Measurements from ENCODE around the gene RELT.

Gene RELT

DNA sequence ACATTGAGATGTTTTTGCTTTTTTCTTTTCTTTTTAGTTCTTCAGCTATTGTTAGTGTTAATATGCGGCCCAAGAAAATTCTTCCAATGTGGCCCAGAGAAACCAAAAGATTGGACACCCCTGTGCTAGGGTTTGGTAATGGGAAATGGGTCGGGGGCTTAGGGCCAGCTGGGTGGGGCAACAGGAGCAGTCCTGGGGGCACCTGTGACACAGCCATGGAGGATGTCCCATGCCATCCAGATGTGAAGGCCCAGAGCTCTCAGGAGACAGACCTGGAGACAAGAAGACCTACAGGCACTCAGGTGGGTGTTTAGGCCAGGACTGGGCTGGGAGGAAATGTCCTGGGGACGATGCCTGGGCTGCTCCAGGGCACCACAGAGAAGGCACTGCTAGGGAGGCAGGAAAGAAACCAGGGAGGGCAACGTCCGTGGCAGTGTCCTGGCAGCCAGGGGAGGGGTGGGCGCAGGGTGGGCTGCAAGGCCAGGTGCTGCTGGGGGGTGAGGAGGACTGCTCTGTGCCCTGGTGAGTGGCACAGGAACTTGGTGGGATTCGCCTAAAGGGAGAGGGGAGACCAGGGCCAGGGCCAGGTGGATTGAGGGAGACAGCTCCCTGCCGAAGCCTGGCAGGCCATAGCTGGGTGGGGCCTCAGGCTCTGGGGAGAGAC is 21.4 kb downstream of the RELT start:
- TF ChIP-seq ZFX (IDR thresholded peaks at IDR 0.05): no peak
- TF ChIP-seq, protein P1, sequence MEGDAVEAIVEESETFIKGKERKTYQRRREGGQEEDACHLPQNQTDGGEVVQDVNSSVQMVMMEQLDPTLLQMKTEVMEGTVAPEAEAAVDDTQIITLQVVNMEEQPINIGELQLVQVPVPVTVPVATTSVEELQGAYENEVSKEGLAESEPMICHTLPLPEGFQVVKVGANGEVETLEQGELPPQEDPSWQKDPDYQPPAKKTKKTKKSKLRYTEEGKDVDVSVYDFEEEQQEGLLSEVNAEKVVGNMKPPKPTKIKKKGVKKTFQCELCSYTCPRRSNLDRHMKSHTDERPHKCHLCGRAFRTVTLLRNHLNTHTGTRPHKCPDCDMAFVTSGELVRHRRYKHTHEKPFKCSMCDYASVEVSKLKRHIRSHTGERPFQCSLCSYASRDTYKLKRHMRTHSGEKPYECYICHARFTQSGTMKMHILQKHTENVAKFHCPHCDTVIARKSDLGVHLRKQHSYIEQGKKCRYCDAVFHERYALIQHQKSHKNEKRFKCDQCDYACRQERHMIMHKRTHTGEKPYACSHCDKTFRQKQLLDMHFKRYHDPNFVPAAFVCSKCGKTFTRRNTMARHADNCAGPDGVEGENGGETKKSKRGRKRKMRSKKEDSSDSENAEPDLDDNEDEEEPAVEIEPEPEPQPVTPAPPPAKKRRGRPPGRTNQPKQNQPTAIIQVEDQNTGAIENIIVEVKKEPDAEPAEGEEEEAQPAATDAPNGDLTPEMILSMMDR (conservative IDR thresholded peaks at IDR 0.05): no peak

DNA sequence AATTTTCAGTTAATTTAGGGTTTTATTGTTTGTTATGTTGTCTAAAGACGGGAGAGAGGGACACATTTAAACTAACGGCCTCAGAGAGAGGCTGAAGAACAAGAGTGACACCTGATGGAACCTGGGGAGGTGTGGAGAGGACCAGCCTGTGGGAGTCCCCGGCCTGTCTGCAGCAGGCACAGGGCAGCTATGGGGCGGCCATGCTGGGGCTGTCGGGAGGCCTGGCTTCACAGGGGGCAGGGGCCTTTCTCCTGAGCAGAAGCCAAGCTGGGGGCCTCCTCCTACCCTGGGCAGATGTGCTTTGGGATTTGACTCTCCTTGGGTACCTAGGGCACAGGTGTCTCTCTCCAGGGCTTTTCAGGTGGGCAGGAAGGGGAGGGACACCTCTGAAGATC is 21.9 kb downstream of the RELT start:
- no peak overlapping the region for H3K27ac ChIP-seq
- no peak for TF ChIP-seq ZFX (IDR thresholded peaks at IDR 0.05)
- TF ChIP-seq, protein P1 (conservative IDR thresholded peaks at IDR 0.05): no peak

More for the DNA sequence above, 21.4 kb downstream of the RELT start:
- no peak overlapping the region for H3K27ac ChIP-seq

DNA sequence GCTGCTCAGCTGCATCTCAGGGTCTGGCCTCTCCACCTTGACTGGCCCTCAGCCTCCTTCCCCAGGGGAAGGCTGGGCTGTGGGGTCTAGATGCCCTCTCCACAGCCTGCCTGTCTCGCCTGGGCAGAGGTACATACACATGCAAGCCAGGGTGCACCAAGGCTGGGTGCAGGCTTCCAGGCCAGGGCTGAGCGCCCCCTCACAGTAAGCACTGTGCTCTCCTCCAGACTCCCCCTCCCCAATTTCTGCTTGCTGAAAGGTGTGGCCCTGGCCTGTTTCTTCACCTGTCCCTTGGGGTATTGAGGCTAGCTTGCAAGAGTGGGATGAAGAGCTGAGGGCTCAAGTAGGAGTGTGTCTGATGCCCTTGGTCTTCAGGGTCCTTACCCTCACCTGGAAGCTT is 22.5 kb downstream of the RELT start:
- TF ChIP-seq ZFX (IDR thresholded peaks at IDR 0.05): no peak
- TF ChIP-seq, protein P1 (conservative IDR thresholded peaks at IDR 0.05): no peak
- no peak overlapping the region for H3K27ac ChIP-seq

DNA sequence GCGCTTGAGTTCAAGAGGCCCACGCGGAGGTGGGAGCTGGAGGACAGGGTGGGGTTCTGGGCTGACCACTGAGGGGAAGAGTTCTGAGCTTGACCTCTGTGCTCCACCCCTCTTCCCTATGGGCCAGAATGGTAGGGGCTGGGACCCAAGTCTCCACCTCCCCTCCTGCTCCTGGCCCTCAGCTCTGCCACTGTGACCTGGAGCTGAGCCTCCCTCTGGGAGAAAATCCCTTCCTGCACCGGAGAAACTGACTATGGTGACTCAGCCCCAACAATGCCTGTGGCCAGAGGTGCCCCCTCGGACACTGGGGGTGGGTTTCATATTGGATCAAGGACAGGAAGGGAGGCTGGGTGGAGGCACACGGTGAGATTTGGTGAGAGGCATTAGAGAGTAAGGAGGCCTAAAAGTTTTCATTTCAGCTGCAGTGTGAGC is 23.0 kb downstream of the RELT start:
- H3K27ac ChIP-seq: no peak overlapping the region

DNA sequence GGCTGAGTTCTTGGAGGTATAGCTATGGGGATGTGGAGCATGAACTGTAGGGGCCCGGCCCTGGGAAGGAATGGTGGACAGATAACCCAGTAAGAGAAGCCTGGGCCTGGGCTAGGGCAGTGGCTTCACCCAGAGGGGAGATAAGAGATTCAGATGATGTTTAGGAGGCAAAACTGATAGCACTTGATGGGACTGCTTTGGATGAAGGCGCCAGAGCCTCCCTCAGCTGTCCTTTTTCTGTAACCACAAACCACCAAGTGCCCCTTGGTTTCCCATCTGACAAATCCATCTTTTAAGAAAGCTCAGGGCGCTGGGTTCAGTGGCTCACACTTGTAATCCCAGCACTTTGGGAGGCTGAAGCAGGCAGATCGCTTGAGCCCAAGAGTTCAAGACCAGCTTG is 23.4 kb downstream of the RELT start:
- TF ChIP-seq ZFX (IDR thresholded peaks at IDR 0.05): no peak
- TF ChIP-seq, protein P1 (conservative IDR thresholded peaks at IDR 0.05): no peak
- no peak overlapping the region for H3K27ac ChIP-seq

More for the DNA sequence above, 23.0 kb downstream of the RELT start:
- no peak for TF ChIP-seq ZFX (IDR thresholded peaks at IDR 0.05)
- TF ChIP-seq, protein P1 (conservative IDR thresholded peaks at IDR 0.05): no peak

DNA sequence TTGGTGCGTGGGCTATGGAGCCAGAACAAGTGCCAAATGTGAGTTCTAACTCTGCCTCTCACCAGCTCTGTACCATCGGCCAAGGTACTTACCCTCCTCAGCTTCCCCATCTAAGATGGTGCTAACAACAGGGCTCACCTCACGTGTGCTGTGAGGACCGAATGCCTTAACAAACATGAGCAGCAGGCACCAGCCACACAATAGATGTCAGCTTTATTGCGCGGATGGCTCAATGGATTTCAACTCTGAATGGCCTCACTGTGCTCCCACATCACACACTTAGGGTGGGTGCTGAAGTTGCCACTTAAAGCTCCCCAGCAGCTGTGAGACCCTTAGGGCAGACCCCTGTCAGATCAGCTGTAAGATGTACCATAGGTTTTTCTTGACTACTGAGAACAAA is 24.1 kb downstream of the RELT start:
- TF ChIP-seq ZFX (IDR thresholded peaks at IDR 0.05): no peak
- TF ChIP-seq, protein P1 (conservative IDR thresholded peaks at IDR 0.05): no peak
- no peak overlapping the region for H3K27ac ChIP-seq

DNA sequence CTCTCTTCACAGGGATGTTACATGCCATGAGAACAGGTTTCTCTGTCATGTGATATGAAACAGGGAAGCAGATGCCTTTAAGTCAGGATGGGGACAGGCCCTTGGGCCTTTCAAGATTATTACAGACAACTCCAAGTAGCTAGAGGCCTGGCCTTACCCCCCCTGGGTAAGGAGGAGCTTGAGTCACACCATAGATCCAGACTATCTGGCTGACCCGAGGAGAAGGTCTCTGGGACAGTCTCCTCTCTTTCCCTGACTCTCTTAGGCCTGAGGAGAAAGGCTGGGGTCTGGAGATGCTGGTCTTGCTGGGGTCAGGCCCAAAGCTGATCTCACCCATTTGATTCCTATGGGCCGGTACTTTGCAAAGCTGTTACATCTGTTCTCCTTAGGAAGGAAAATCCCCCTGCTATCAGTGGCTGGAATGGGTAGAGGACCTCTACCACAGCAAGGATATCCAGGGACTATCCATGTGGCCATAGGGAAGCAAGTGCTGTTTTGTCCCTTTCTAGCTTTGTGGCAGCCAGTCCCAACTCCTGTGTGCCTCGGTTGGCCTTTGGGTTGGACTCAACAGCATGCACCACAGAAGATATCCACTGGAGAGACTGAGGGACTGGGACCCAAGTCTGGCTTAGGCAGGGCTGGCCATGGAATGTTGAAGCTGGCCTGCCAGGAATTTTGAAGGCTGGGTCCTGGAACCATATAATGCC is 25.2 kb downstream of the RELT start:
- TF ChIP-seq, protein P1 (conservative IDR thresholded peaks at IDR 0.05): no peak
- TF ChIP-seq ZFX (IDR thresholded peaks at IDR 0.05): no peak
- no peak overlapping the region for H3K27ac ChIP-seq

Data from C4-2B (cell line).